PFSK-1 (cell line): Measurements from ENCODE around the gene RTN4IP1.

Experiments used
- FOXP2 ChIP-seq: optimal IDR thresholded peaks from 2 replicates; pipeline ENCODE3; 2011; ENCODE audit warnings: borderline replicate concordance, control low read depth, inconsistent platforms; ENCODE audit not compliant: insufficient read depth; ENCODE audit errors: extremely low read length, extremely low read depth
- POLR2AphosphoS5 ChIP-seq: IDR thresholded peaks from 2 replicates; pipeline ENCODE4 v1.6.1; 2012; ENCODE audit warnings: low read depth, mild to moderate bottlenecking, control low read depth, low read length, moderate library complexity
- SIN3A ChIP-seq: IDR thresholded peaks from 2 replicates; pipeline ENCODE4 v1.6.1; 2012; ENCODE audit warnings: mild to moderate bottlenecking, low read length, moderate library complexity, borderline replicate concordance; ENCODE audit not compliant: insufficient read depth
- TAF1 ChIP-seq: IDR thresholded peaks from 2 replicates; pipeline ENCODE4 v1.6.1; 2012; ENCODE audit warnings: low read length, control low read depth, borderline replicate concordance; ENCODE audit not compliant: insufficient read depth
- TF ChIP-seq, protein P1 (sequence below), 2 experiments: IDR thresholded peaks; 2 replicates each; pipeline versions ENCODE4 v1.6.1 to v1.8.0; 2011 to 2012; ENCODE audit warnings: low read depth in 2 of 2, low read length in 2 of 2, control low read depth in 1 of 2, inconsistent platforms in 1 of 2, mild to moderate bottlenecking in 1 of 2, moderate library complexity in 1 of 2; ENCODE audit not compliant: insufficient read depth in 1 of 2

RTN4IP1 gene

DNA sequence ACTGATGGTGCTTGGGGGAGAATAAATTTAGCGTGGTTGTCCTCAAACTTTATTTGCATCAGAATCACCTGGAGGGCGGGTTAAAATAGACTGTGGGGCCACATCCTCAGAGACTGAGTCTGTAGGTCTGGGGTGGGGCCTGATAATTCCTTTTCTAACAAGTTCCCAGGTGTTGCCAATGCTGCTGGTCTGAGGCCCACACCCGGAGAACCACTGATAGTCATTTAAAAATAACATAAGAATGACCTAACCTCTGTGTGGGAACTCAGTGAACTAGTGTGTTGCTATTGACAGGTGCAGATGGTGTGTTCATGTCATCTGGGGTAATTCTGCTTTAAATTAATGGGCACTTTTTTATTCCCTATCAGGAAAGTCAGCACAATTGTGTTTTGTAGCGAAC lies 64.8 kb downstream of the RTN4IP1 start:
- TF ChIP-seq POLR2AphosphoS5 (no peak), FOXP2 (no peak), TAF1 (no peak), SIN3A (no peak)
- TF ChIP-seq, protein P1, sequence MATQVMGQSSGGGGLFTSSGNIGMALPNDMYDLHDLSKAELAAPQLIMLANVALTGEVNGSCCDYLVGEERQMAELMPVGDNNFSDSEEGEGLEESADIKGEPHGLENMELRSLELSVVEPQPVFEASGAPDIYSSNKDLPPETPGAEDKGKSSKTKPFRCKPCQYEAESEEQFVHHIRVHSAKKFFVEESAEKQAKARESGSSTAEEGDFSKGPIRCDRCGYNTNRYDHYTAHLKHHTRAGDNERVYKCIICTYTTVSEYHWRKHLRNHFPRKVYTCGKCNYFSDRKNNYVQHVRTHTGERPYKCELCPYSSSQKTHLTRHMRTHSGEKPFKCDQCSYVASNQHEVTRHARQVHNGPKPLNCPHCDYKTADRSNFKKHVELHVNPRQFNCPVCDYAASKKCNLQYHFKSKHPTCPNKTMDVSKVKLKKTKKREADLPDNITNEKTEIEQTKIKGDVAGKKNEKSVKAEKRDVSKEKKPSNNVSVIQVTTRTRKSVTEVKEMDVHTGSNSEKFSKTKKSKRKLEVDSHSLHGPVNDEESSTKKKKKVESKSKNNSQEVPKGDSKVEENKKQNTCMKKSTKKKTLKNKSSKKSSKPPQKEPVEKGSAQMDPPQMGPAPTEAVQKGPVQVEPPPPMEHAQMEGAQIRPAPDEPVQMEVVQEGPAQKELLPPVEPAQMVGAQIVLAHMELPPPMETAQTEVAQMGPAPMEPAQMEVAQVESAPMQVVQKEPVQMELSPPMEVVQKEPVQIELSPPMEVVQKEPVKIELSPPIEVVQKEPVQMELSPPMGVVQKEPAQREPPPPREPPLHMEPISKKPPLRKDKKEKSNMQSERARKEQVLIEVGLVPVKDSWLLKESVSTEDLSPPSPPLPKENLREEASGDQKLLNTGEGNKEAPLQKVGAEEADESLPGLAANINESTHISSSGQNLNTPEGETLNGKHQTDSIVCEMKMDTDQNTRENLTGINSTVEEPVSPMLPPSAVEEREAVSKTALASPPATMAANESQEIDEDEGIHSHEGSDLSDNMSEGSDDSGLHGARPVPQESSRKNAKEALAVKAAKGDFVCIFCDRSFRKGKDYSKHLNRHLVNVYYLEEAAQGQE (IDR thresholded peaks at IDR 0.05; ENCODE audit: insufficient read depth in 1 of 2, low read depth in 2 of 2, low read length in 2 of 2): no peak

DNA sequence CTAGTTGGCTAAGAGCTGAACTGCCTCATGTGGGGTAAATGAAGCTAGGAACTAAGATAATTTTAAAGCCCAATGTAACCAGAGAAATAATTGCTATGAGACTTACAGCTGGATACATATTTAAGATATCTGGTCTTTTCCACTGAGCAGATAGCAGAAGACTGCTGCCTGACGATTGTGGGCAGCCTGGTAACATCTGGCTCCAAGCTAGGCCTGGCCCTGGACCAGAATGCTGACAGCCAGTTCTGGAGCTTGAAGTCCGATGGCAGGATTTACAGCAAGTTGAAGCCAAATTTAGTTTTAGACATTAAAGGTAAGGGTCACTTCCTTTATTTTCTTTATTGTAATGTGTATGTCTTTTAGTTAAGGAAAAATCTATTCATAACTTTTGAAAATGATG lies 65.7 kb downstream of the RTN4IP1 start:
- TF ChIP-seq FOXP2 (no peak), SIN3A (no peak), POLR2AphosphoS5 (no peak), TAF1 (no peak)
- TF ChIP-seq, protein P1 (IDR thresholded peaks at IDR 0.05; ENCODE audit: insufficient read depth in 1 of 2, low read depth in 2 of 2, low read length in 2 of 2): no peak

DNA sequence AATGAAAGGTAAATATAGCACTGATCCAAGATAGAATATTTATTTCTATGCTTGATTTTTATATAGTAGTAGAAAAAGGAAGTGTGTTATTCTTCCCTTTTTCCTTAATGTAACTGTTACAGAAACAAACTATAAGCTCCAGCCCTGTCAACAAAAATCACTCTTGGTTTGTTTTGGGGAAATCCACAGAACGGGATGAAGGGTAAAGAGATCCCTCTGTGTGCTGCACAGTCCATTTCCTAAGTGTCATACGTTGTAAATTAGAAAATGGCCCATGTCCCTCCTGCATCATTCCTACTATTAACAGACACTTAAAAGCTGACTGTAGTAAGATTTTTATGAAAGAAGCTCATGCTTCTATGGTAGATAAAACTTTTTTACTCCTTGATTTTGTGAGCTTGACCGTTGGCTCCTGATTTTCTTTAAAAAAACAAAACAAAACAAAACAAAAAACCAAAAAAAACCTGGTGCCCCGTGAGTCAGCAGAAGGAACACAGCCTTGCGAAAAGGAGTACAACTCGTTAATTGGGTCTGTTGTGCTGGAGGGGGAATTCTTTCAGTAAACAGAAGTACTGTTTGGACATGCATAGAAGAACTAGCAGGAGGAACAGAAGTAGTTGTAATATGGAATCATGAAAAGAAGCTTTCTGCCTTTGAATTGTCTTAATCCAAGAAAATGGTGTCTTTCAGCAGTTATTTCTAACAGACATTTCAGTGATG lies 67.5 kb downstream of the RTN4IP1 start:
- TF ChIP-seq FOXP2: no peak
- no peak for TF ChIP-seq SIN3A

DNA sequence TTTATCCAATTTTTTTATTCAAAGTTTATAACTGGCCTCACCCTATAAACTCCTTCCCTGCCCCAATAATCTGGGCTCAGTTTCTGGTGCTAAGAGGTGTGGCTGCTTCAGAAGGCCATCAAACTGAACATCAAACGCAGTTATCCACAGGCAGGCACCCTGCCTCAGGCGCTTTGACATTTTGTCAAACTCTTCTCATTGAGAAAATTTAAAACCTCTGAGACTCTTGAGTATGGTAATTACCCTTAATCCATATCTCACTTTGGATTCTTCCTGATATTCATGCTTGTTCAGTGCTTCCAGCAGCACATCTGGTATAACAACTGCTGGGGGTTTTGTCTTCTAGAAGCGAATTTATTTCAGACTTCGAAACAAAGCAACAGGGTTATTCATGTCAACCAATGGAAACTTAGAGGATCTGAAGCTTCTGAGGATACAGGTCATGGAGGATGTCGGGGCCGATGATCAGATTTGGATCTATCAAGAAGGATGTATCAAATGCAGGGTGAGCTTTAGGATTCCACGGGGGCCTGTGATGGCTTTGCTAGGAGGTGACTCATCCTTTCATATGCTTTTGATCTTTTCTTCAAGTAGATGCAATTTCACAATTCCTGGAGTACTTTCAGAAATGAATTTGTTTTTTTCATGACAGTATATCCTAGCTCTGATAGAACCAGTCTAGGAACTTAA lies 68.2 kb downstream of the RTN4IP1 start:
- TF ChIP-seq SIN3A (no peak), FOXP2 (no peak), POLR2AphosphoS5 (no peak), TAF1 (no peak)
- TF ChIP-seq, protein P1 (IDR thresholded peaks at IDR 0.05; ENCODE audit: insufficient read depth in 1 of 2, low read depth in 2 of 2, low read length in 2 of 2): no peak

DNA sequence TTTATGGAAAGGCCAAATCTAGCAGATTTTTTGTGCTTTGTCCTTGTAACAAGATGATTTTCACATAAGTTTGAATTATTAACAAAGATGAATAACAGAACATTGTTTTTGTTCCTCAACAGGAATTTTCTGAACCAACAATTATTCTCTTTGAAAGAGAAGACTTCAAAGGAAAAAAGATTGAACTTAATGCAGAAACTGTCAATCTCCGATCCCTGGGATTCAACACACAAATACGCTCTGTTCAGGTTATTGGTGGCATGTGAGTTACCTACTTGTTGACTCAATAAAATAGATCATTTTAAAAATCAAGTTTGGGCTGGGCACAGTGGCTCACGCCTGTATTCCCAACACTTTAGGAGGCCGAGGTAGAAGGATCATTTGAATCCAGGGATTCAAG lies 70.9 kb downstream of the RTN4IP1 start:
- TF ChIP-seq, protein P1 (IDR thresholded peaks at IDR 0.05; ENCODE audit: insufficient read depth in 1 of 2, low read depth in 2 of 2, low read length in 2 of 2): no peak
- no peak for TF ChIP-seq POLR2AphosphoS5
- no peak for TF ChIP-seq SIN3A
- no peak for TF ChIP-seq FOXP2
- TF ChIP-seq TAF1: no peak
